ENCODE measurements around the gene POU2F3.

The POU2F3 gene

GRCh38 chr11:120284272-120284671 lies 44.3 kb downstream of the POU2F3 start:
- DNase-seq (ENCODE audit: low read depth) = no peak

GRCh38 chr11:120285256-120285655 lies 45.3 kb downstream of the POU2F3 start:
- DNase-seq (ENCODE audit: low read depth) = no peak

- DNase-seq (ENCODE audit: low read depth) = no peak
These were observed 48.1 kb downstream of the POU2F3 start for GRCh38 chr11:120288021-120288420.

- DNase-seq (ENCODE audit: low read depth) = no peak
These were observed 49.5 kb downstream of the POU2F3 start for GRCh38 chr11:120289426-120289825.

GRCh38 chr11:120290956-120291355 lies 51.0 kb downstream of the POU2F3 start:
- no peak for DNase-seq (ENCODE audit: low read depth)

GRCh38 chr11:120293038-120293800 lies 53.3 kb downstream of the POU2F3 start:
- DNase-seq (ENCODE audit: low read depth) = no peak

- DNase-seq (ENCODE audit: low read depth) = no peak
These were observed 54.2 kb downstream of the POU2F3 start for GRCh38 chr11:120294096-120294495.

GRCh38 chr11:120295099-120295498 lies 55.2 kb downstream of the POU2F3 start:
- DNase-seq (ENCODE audit: low read depth) = no peak

- no peak for DNase-seq (ENCODE audit: low read depth)
These were observed 56.6 kb downstream of the POU2F3 start for GRCh38 chr11:120296554-120296953.

GRCh38 chr11:120298461-120298860 lies 58.5 kb downstream of the POU2F3 start:
- no peak for DNase-seq (ENCODE audit: low read depth)

GRCh38 chr11:120302001-120302805 lies 62.3 kb downstream of the POU2F3 start:
- no peak for DNase-seq (ENCODE audit: low read depth)

- DNase-seq (ENCODE audit: low read depth) = no peak
These were observed 63.2 kb downstream of the POU2F3 start for GRCh38 chr11:120303004-120303637.

GRCh38 chr11:120304526-120304925 lies 64.6 kb downstream of the POU2F3 start:
- no peak for DNase-seq (ENCODE audit: low read depth)

GRCh38 chr11:120305286-120305685 lies 65.3 kb downstream of the POU2F3 start:
- DNase-seq (ENCODE audit: low read depth) = no peak

- no peak for DNase-seq (ENCODE audit: low read depth)
These were observed 66.7 kb downstream of the POU2F3 start for GRCh38 chr11:120306519-120307242.

GRCh38 chr11:120307476-120307875 lies 67.5 kb downstream of the POU2F3 start:
- no peak for DNase-seq (ENCODE audit: low read depth)

GRCh38 chr11:120308081-120308480 lies 68.1 kb downstream of the POU2F3 start:
- DNase-seq (ENCODE audit: low read depth) = no peak

- no peak for DNase-seq (ENCODE audit: low read depth)
These were observed 70.9 kb downstream of the POU2F3 start for GRCh38 chr11:120310870-120311269.

- DNase-seq (ENCODE audit: low read depth) = no peak
These were observed 74.9 kb downstream of the POU2F3 start for GRCh38 chr11:120314861-120315260.

GRCh38 chr11:120316880-120317688 lies 77.1 kb downstream of the POU2F3 start:
- no peak for DNase-seq (ENCODE audit: low read depth)

Measured in T-helper 22 cell (primary cell).